Vagina (tissue), 2 donors: ENCODE measurements around the gene CHEK1. TPM values are rescaled to one million over a fixed set of nuclear protein-coding genes. Genes with fewer than 3 reads are reported as not detected.

Experiments used
- DNase-seq, 2 donors: peaks; one replicate each; pipeline ENCODE4 v3.0.0-alpha.2; 2017; ENCODE audit errors: extremely low spot score in 2 of 2
- H3K27ac ChIP-seq: fragments of 200-600 bp; sonication (generic); one replicate; pipeline ENCODE4 v1.5.1; 2019
- H3K27me3 ChIP-seq: fragments of 200-600 bp; sonication (generic); one replicate; pipeline ENCODE4 v1.5.1; 2019
- H3K36me3 ChIP-seq, 2 donors: fragments of 200-600 bp; sonication (generic); one replicate each; pipeline ENCODE4 v1.5.1; 2017 to 2019
- H3K4me1 ChIP-seq: fragments of 200-600 bp; sonication (generic); one replicate; pipeline ENCODE4 v1.5.1; 2019
- H3K4me3 ChIP-seq, 2 donors: fragments of 200-600 bp; sonication (generic); 1 replicate in 1 of 2; 2 replicates in 1 of 2; pipeline ENCODE4 v1.5.1; 2016 to 2019
- H3K9me3 ChIP-seq: fragments of 200-600 bp; sonication (generic); one replicate; pipeline ENCODE4 v1.5.1; 2019
- CTCF ChIP-seq, 3 experiments: fragments of 450-650 bp in 2 of 3; fragments of 200-600 bp in 1 of 3; sonication (generic) in 1 of 3; IDR thresholded peaks; one replicate each; pipeline ENCODE4 v1.5.1; 2017 to 2019; ENCODE audit warnings: antibody characterized with exemption in 3 of 3, mild to moderate bottlenecking in 2 of 3, moderate library complexity in 2 of 3
- POLR2A ChIP-seq, 2 donors: fragments of 450-650 bp; IDR thresholded peaks; one replicate each; pipeline ENCODE4 v1.6.1; 2017; ENCODE audit warnings: antibody characterized with exemption in 2 of 2, mild to moderate bottlenecking in 2 of 2, moderate library complexity in 2 of 2
- POLR2AphosphoS5 ChIP-seq, 2 donors: sonication (generic); formaldehyde crosslinking; IDR thresholded peaks; one replicate each; pipeline ENCODE4 v1.9.0; 2017; ENCODE audit warnings: antibody characterized with exemption in 2 of 2, mild to moderate bottlenecking in 2 of 2, low read depth in 1 of 2; ENCODE audit not compliant: insufficient read depth in 1 of 2
- intact Hi-C: fragments of 100-400 bp; cut with DNase I; formaldehyde crosslinking; loops from one replicate; pipeline ENCODE4 v1.15.1; 2023
- total RNA-seq: library from RNA; depleted of rRNA; stranded (reverse); fragments of >200 nt; gene quantifications from one replicate; pipeline ENCODE4 v1.2.3, GENCODE V29; 2016

Gene CHEK1
- total RNA-seq, 1 donor from 2014 or later: 2.5 TPM

DNA sequence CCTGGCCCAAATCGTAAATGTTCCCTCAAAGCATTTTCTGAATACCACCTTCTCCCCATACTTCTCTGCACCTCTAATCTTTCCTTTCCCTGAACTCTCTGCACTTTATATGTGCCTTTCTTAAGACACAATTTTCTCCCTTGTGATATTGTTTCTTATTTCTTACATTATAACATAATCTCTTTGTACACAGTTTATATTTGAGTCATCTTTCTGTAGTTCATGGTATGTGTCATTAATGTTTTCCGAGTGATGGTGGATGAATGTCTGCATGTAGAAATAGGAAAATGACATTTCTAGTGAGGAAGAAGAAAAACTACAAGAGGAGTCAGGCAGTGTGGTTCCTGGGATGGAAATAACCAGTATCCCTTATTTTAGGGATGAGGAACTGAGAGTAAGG lies 50.2 kb downstream of the CHEK1 start:
- Histone ChIP-seq H3K27ac (no peak overlapping the region), H3K4me3 (no peak overlapping the region), H3K36me3 (no peaks in the 10 kb centered on the region), H3K9me3 (no peaks in the 10 kb centered on the region), H3K27me3 (no peaks in the 10 kb centered on the region), H3K4me1 (no peaks in the 10 kb centered on the region)
- TF ChIP-seq POLR2A (IDR thresholded peaks at IDR 0.05): no peak
- DNase-seq: no peak
- intact Hi-C loops: no loop called here

DNA sequence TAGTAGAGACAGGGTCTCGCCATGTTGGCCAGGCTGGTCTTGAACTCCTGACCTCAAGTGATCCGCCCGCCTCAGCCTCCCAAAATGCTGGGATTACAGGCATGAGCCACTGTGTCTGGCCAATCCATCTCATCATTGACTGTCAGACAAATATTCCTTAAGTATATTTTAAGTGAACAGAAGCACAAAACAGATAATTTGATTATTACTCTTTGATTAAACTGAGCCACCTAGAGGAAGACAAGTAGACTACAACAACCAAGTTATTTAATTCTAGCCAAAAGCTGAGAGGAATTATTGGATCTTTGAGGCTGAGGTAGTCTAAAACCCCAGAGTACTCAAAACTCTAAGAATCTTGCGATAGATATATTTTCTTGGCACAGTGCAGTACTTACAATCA lies 54.4 kb downstream of the CHEK1 start:
- no peak overlapping the region for H3K4me3 ChIP-seq
- no peak for TF ChIP-seq POLR2A (IDR thresholded peaks at IDR 0.05)
- no peak for TF ChIP-seq POLR2AphosphoS5 (IDR thresholded peaks at IDR 0.05; ENCODE audit: insufficient read depth in 1 of 2, low read depth in 1 of 2)
- H3K4me1 ChIP-seq: no peaks in the 10 kb centered on the region
- no peaks in the 10 kb centered on the region for H3K9me3 ChIP-seq
- H3K27me3 ChIP-seq: no peaks in the 10 kb centered on the region
- no peak for DNase-seq
- intact Hi-C loops: no loop called here
- H3K36me3 ChIP-seq: no peaks in the 10 kb centered on the region
- no peak overlapping the region for H3K27ac ChIP-seq

- H3K4me3 ChIP-seq: no peak overlapping the region
- H3K27me3 ChIP-seq: no peaks in the 10 kb centered on the region
- no peaks in the 10 kb centered on the region for H3K9me3 ChIP-seq
- no peak overlapping the region for H3K27ac ChIP-seq
- no peaks in the 10 kb centered on the region for H3K36me3 ChIP-seq
- TF ChIP-seq POLR2A (IDR thresholded peaks at IDR 0.05): no peak
- TF ChIP-seq POLR2AphosphoS5 (IDR thresholded peaks at IDR 0.05; ENCODE audit: insufficient read depth in 1 of 2, low read depth in 1 of 2): no peak
- TF ChIP-seq CTCF (IDR thresholded peaks at IDR 0.05): no peak
- DNase-seq: no peak
- no peaks in the 10 kb centered on the region for H3K4me1 ChIP-seq
- intact Hi-C loops: no loop called here
These were observed 54.9 kb downstream of the CHEK1 start for GRCh38 chr11:125679837-125680236.

GRCh38 chr11:125680747-125681146 lies 55.8 kb downstream of the CHEK1 start, which contains the start of gene ACRV1:
Gene ACRV1, minus strand, starts transcription at chr11:125680847. Its CDS starts 67 bp downstream, at chr11:125680780.
- H3K4me3 ChIP-seq: no peak within 1 kb of the TSS

GRCh38 chr11:125685228-125685627 lies 60.3 kb downstream of the CHEK1 start:
- no peak for DNase-seq
- H3K27me3 ChIP-seq: no peaks in the 10 kb centered on the region

More at GRCh38 chr11:125680747-125681146, 55.8 kb downstream of the CHEK1 start, which contains the start of gene ACRV1:
- no peak for DNase-seq
- no peaks in the 10 kb centered on the region for H3K36me3 ChIP-seq
- intact Hi-C loops: no loop called here
- no peaks in the 10 kb centered on the region for H3K27me3 ChIP-seq
- no peaks in the 10 kb centered on the region for H3K9me3 ChIP-seq
- TF ChIP-seq POLR2AphosphoS5 (IDR thresholded peaks at IDR 0.05; ENCODE audit: insufficient read depth in 1 of 2, low read depth in 1 of 2) (no peak), CTCF (IDR thresholded peaks at IDR 0.05) (no peak), POLR2A (IDR thresholded peaks at IDR 0.05) (no peak)
- no peaks in the 10 kb centered on the region for H3K4me1 ChIP-seq
- no peak within 1 kb of the TSS for H3K27ac ChIP-seq

More at GRCh38 chr11:125685228-125685627, 60.3 kb downstream of the CHEK1 start:
- intact Hi-C loops: no loop called here
- no peaks in the 10 kb centered on the region for H3K4me1 ChIP-seq
- TF ChIP-seq POLR2AphosphoS5 (IDR thresholded peaks at IDR 0.05; ENCODE audit: insufficient read depth in 1 of 2, low read depth in 1 of 2) (no peak), CTCF (IDR thresholded peaks at IDR 0.05) (no peak), POLR2A (IDR thresholded peaks at IDR 0.05) (no peak)
- no peak overlapping the region for H3K27ac ChIP-seq
- H3K4me3 ChIP-seq: no peak overlapping the region
- H3K9me3 ChIP-seq: no peaks in the 10 kb centered on the region
- no peaks in the 10 kb centered on the region for H3K36me3 ChIP-seq
